Measurements from ENCODE around the gene SCD. TPM values are rescaled to one million over a fixed set of nuclear protein-coding genes. Genes with fewer than 3 reads are reported as not detected.
A peak's percentile ranks its signal among the peaks of the same experiment; 100 is the strongest.

The SCD gene
- total and polyA plus RNA-seq, 9 of the 15 experiments (the other 6 are each of a cell fraction or from before 2014, with no cell fraction given): 114 to 486 (median 188) TPM

DNA sequence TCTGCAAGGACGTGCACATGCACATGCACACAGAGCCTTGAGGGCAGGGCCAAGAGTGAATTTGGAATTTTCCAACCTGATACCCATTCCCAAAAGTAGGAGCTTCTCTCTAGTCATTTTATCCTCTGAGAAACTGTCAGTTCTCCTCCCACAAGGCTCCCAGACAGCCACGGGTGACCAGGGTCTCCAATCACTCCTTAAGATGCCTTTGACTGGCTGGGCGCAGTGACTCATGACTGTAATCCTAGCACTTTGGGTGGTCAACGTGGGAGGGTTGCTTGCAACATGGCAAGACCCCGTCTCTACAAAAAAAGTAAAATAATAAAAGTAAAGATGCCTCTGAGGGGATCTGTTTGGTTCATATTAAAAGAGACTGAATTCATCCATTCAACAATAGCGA, 13.2 kb downstream of the SCD start:
- Histone ChIP-seq H3K36me3 (ENCODE audit: control insufficient read depth, insufficient read depth, low read length) (peaks cover 84% of the 10 kb centered on the region), H4K20me1 (replicated peaks; ENCODE audit: control insufficient read depth, insufficient read depth, low read length) (peaks cover 12% of the 10 kb centered on the region), H3K27me3 (ENCODE audit: control insufficient read depth in 2 of 2, insufficient read depth in 2 of 2, low read length in 2 of 2) (no peaks in the 10 kb centered on the region), H3K4me1 (replicated peaks in 1 of 2; ENCODE audit: control insufficient read depth in 2 of 2, insufficient read depth in 2 of 2, low read length in 2 of 2) (peaks cover 19 to 29% of the 10 kb centered on the region in 2 experiments), H2AFZ (ENCODE audit: low read depth, low read length) (no peak overlapping the region), H3K9me3 (replicated peaks; ENCODE audit: control insufficient read depth, insufficient read depth, low read depth, low read length) (no peaks in the 10 kb centered on the region), H3K4me2 (ENCODE audit: insufficient read depth, low read length) (no peak overlapping the region), H3K4me3 (no peak overlapping the region), H3K79me2 (ENCODE audit: control insufficient read depth, insufficient read depth, low read length) (peaks cover 32% of the 10 kb centered on the region), H3K9ac (ENCODE audit: insufficient read depth in 1 of 2, low read depth in 2 of 2, low read length in 2 of 2) (no peak overlapping the region), H3K9me1 (ENCODE audit: control insufficient read depth, insufficient read depth, low read length) (peaks cover 4% of the 10 kb centered on the region), H3K27ac (ENCODE audit: extremely low read depth, low read depth, low read length) (peak overlapping the region; percentile 30; the same call in 2 of the 3 replicates)
- in situ Hi-C loops (cut with MboI): no loop called here
- CTCF ChIA-PET (ENCODE audit: low intra/inter-chr PET ratio): no interaction called here
- FAIRE-seq: no peak
- no peak for ATAC-seq
- no TSS peak for BruUV-seq (replicated peaks)
- DNase-seq (ENCODE audit: extremely low read depth in 1 of 4, low spot score in 3 of 4): no peak
- intact Hi-C loops (cut with micrococcal nuclease): no loop called here
- POLR2A ChIA-PET: interaction anchor here (2.8 to 8.7 kb wide), 4 partner anchors 9 to 14 kb away, joined by 10 to 50 read pairs (median 20); partner anchors contain the start of gene SCD
- no peak for TF ChIP-seq MIER1 (IDR thresholded peaks at IDR 0.05; ENCODE audit: low read depth)
- TF ChIP-seq NR3C1 (CRISPR knock-in tag; IDR thresholded peaks at IDR 0.05): no peak
- no peak for TF ChIP-seq FOXM1 (IDR thresholded peaks at IDR 0.05; ENCODE audit: low read depth)
- TF ChIP-seq FOXM1 (CRISPR knock-in tag; IDR thresholded peaks at IDR 0.05; ENCODE audit: low read depth): no peak
- 96% methylated on average over 4 of the region's 6 CpGs for WGBS (ENCODE audit: insufficient coverage, low coverage, missing lambda C conversion rate)

DNA sequence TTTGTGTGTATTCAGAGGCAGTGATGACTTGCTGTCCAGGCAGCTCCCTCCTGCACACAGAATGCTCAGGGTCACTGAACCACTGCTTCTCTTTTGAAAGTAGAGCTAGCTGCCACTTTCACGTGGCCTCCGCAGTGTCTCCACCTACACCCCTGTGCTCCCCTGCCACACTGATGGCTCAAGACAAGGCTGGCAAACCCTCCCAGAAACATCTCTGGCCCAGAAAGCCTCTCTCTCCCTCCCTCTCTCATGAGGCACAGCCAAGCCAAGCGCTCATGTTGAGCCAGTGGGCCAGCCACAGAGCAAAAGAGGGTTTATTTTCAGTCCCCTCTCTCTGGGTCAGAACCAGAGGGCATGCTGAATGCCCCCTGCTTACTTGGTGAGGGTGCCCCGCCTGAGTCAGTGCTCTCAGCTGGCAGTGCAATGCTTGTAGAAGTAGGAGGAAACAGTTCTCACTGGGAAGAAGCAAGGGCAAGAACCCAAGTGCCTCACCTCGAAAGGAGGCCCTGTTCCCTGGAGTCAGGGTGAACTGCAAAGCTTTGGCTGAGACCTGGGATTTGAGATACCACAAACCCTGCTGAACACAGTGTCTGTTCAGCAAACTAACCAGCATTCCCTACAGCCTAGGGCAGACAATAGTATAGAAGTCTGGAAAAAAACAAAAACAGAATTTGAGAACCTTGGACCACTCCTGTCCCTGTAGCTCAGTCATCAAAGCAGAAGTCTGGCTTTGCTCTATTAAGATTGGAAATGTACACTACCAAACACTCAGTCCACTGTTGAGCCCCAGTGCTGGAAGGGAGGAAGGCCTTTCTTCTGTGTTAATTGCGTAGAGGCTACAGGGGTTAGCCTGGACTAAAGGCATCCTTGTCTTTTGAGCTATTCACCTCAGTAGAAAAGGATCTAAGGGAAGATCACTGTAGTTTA, 15.8 kb downstream of the SCD start:
- ChIA-PET CTCF (ENCODE audit: low intra/inter-chr PET ratio) (no interaction called here), POLR2A (interaction anchor here (0.7 to 8.7 kb wide), 6 partner anchors 8 to 69 kb away, joined by 3 to 50 read pairs (median 7); no protein-coding TSS in a partner anchor)
- H3K4me2 ChIP-seq (ENCODE audit: insufficient read depth, low read length): no peak overlapping the region
- H4K20me1 ChIP-seq (replicated peaks; ENCODE audit: control insufficient read depth, insufficient read depth, low read length): peaks cover 6% of the 10 kb centered on the region
- no peaks in the 10 kb centered on the region for H3K9me3 ChIP-seq (replicated peaks; ENCODE audit: control insufficient read depth, insufficient read depth, low read depth, low read length)
- WGBS (ENCODE audit: insufficient coverage, low coverage, missing lambda C conversion rate): 68% methylated on average over 4 of the region's 6 CpGs
- no peaks in the 10 kb centered on the region for H3K27me3 ChIP-seq (ENCODE audit: control insufficient read depth in 2 of 2, insufficient read depth in 2 of 2, low read length in 2 of 2)
- BruUV-seq (replicated peaks): no TSS peak
- ATAC-seq (peak; percentile 23), DNase-seq (ENCODE audit: extremely low read depth in 1 of 4, low spot score in 3 of 4) (no peak), FAIRE-seq (no peak)
- H3K36me3 ChIP-seq (ENCODE audit: control insufficient read depth, insufficient read depth, low read length): peaks cover 58% of the 10 kb centered on the region
- peak; percentile 89 for TF ChIP-seq POLR2AphosphoS2 (IDR thresholded peaks at IDR 0.05; ENCODE audit: low read length)
- TF ChIP-seq SUPT5H (IDR thresholded peaks at IDR 0.05): 0 out of 2 replicates have a peak, but pooled peaks have one; percentile 9
- TF ChIP-seq JUNB (CRISPR knock-in tag; conservative IDR thresholded peaks at IDR 0.05): no peak
- TF ChIP-seq SIRT6 (IDR thresholded peaks at IDR 0.05; ENCODE audit: low read depth, low read length): no peak
- no peak for TF ChIP-seq RBM39 (optimal IDR thresholded peaks at IDR 0.05; ENCODE audit: low read depth, low read length)
- TF ChIP-seq POLR2B (IDR thresholded peaks at IDR 0.05; ENCODE audit: low read depth, partially characterized antibody): peak; percentile 10
- peak overlapping the region; percentile 11; the same call in 1 of the 3 replicates for H3K27ac ChIP-seq (ENCODE audit: extremely low read depth, low read depth, low read length)
- H3K4me1 ChIP-seq (replicated peaks in 1 of 2; ENCODE audit: control insufficient read depth in 2 of 2, insufficient read depth in 2 of 2, low read length in 2 of 2): peaks cover 20 to 22% of the 10 kb centered on the region in 2 experiments
- H3K9me1 ChIP-seq (ENCODE audit: control insufficient read depth, insufficient read depth, low read length): peaks cover 4% of the 10 kb centered on the region
- H2AFZ ChIP-seq (ENCODE audit: low read depth, low read length): no peak overlapping the region
- peaks cover 16% of the 10 kb centered on the region for H3K79me2 ChIP-seq (ENCODE audit: control insufficient read depth, insufficient read depth, low read length)
- in situ Hi-C loops (cut with MboI) (no loop called here), intact Hi-C loops (cut with micrococcal nuclease) (no loop called here)
- no peak overlapping the region for H3K4me3 ChIP-seq
- H3K9ac ChIP-seq (ENCODE audit: insufficient read depth in 1 of 2, low read depth in 2 of 2, low read length in 2 of 2): no peak overlapping the region
